ENCODE results near the gene PRAMEF11.
"Not testable (repeated sequence)": the region's sequence is repeated elsewhere in the genome, so short reads cannot be mapped to it uniquely, and the experiment has no call there.

The PRAMEF11 gene

DNA sequence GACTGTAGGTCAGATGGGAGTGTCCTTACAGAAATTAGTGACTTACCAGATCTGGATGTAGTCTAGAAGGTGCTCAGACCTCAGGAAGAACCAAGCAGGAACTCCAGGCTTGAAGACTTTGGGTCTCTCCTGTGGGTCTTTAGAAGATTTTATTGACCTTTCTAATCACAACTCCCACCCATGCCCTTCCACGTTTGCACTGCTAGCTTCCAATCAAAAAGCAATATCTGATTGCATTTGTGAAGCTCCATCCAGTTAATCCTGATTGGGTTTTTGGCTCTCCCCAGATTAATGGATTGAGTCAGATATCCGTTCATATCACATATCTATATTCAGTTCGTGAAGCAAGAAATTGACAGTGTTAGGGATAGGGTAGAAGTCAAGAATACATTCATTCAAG is at the start of gene PRAMEF11:
PRAMEF11 (minus strand) TSS at position 101 of the 400 bp plus-strand sequence. CDS start 2,621 bp downstream, outside the sequence.
- DNase-seq = not testable (repeated sequence)

- not testable (repeated sequence) for DNase-seq
Measured at GRCh38 chr1:12878453-12878852, 47.2 kb upstream of the PRAMEF11 start.

DNA sequence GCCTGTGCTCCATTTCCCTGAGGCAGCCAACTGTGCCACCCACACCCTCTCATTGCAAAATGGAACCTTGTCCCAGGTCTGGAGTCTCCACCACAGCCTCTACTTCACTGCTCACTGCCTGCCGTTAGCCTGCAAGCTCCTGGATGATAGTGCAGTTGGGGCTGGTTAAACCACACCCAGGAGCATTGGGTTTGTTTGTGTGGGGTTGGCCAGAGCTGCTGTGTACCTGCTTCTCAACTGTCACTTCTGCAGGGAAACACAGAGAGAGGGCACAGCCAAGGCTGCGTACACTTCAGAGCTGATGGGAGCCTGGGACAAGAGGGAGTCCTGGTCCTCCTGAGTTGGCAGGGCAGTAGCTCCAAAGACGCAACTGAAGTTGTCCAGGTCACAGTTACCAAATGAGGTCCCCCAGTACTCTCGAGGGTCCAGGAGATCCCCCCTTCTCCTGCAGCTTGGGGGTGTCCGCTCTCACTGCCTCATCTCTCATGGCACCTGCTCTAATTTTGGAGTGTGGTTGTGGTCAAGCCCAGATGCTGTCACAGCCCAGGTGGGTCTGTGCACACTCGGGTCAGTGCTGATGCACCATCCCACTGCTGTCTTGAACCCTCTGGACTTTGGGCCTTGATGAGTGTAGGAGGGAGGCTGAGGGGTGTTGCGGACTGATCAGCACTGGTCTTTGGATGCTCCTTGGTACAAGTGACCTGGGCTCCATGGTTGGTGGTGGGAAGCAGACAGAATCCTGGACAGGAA is 32.1 kb upstream of the PRAMEF11 start:
- DNase-seq = not testable (repeated sequence)

DNA sequence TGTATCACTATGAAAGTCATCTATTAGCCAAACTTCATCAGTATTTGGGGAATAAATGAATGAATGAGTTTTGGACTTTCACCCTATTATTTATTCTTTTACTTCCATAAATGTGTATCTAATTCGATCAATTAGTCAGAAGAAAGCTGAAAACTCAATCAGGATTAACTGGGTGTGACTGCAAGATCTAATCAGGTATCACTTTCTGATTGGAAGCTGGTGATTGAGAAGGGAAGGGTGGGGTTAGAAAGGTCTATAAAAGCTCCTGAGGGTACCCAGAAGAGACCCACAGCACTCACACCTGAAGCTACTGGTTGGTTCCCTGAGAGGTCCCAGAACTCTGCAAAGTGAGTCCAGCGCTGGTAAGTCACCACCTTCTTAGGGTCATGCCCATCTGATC is 25.6 kb upstream of the PRAMEF11 start, which contains the start of gene PRAMEF2:
PRAMEF2 (plus strand) TSS at position 301 of the 400 bp plus-strand sequence. CDS start 1,924 bp downstream, outside the sequence.
- DNase-seq = not testable (repeated sequence)

GRCh38 chr1:12851779-12852178 is 20.6 kb upstream of the PRAMEF11 start:
- no peak for DNase-seq

DNA sequence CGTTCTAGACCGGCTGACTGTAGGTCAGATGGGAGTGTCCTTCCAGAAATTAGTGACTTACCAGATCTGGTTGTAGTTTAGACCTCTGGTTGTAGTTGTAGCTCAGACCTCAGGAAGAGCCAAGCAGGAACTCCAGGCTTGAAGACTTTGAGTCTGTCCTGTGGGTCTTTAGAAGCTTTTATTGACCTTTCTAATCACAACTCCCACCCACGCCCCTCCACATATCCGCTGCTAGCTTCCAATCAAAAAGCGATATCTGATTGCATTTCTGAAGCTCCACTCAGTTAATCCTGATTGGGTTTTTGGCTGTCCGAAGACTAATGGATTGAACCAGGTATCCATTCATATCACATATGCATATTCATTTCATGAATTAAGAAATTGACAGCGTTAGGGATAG is 17.4 kb upstream of the PRAMEF11 start, which contains the start of gene HNRNPCL1:
HNRNPCL1 (minus strand) TSS at position 101 of the 400 bp plus-strand sequence. CDS start 431 bp downstream, outside the sequence.
- not testable (repeated sequence) for DNase-seq

DNA sequence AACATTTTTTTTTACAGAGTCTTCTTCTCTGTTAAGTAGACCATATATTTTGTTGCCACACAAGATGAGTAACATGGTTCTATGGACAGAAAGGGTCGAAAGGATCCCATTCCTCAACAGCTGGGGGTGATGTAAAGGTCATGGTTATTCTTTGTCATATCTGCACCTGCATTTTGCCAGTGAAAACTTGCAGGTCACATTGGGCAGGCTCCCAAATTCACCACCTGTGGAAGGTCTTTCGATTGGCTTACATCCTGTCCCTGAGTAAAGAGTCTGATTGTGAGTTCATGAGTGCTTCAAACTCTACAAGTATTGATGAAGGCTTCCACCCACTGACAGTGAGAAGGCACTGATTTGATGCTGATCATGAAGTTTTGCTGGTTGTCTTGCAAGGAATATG is 2.0 kb upstream of the PRAMEF11 start:
- DNase-seq = not testable (repeated sequence)

- DNase-seq = not testable (repeated sequence)
Measured at GRCh38 chr1:12819061-12819460, 12.1 kb downstream of the PRAMEF11 start.

- DNase-seq = no peak
Measured at GRCh38 chr1:12811409-12811784, 19.8 kb downstream of the PRAMEF11 start.

DNA sequence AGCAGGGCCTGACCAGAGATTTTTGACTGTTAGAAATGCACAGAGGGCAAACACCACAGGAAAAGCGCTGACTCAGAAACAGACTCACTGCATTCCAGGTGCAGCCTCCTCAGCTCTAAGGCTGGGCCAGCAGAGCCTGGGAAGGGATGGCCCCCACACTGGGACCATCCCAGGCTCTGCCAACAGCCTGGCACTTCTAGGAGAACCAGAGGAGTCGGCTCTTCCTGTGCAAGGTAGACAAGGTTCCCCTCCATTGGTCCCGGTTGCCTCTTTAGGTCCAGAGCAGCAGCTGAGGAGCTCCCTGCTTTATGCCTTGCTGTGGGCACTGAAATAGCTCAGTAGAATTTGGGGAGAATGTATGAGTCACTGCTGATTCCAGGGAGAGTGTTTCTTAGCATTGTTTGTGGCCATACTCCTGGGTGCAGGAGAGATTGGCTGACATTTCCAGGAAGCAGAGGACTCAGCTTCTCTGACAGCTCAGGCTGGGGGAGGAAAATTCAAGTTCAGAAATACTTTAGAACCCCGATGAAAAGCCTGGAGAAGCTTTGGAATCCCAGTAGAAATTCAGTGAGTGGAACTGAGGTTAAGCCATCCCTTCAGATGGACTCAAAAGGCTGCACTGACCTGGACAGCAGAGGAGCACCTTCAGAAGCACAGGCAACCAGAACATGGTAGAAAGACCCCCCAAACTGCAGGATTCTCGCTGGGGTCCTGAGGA is 20.4 kb downstream of the PRAMEF11 start:
- DNase-seq = no peak

- no peak for DNase-seq
Measured at GRCh38 chr1:12809933-12810332, 21.3 kb downstream of the PRAMEF11 start.

DNA sequence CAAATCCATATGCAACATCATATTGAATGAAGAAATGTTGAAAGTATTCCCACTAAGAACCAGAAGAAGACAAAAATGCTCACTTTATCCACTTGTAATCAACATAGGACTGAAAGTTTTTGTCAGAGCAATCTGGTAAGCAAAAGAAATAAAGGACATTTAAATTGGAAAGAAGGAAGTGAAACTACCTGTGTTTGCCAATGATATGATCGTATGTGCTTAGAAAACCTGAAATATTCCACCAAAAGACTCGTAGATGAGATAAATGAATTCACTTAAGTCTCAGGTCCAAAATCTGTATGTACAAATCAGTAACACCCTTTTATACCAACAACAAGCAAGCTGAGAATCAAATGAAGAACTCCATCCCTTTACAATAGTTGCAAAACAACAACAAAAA is 31.5 kb downstream of the PRAMEF11 start:
- no peak for DNase-seq

DNA sequence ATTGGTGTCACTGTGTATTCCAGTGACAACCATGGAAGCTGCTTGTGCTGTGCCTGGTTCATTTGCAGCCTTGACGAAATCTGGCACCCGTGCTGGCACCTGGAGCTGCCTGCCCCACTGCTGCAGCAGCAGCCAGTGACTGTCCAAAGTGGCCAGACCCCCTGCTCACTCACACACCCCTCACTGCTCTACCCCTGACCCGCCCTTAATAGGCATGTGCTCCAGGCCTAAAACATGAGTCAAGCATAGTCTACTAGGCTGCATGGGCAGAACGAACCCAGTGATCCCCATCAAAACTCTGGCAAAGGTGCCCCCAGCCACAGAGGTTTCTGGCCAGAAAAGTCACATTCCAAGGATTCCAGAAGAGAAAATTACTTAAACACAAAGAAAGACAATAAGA is 32.3 kb downstream of the PRAMEF11 start:
- DNase-seq = no peak

- not testable (repeated sequence) for DNase-seq
Measured at GRCh38 chr1:12791097-12791496, 40.1 kb downstream of the PRAMEF11 start, which contains the start of gene PRAMEF1. Gene PRAMEF1 (plus strand): TSS chr1:12791397. CDS start chr1:12793228, 1,831 bp downstream.

DNA sequence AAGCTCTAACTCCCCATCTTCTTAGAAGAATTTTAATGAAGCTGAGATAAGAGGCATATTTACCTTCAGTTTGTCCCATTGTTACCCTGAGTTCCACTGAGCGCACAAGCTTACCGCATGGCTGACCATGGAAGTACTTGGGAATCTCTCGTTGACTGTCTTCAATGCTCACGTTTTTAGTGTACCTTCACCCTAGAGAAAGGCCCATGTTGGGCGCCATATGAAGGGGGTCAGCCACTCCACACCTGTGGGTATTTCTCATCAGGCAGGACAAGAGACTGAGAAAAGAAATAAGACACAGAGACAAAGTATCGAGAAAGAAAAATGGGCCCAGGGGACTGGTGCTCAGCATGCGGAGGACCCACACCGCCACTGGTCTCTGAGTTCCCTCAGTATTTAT is 46.5 kb downstream of the PRAMEF11 start:
- not testable (repeated sequence) for DNase-seq

GRCh38 chr1:12783783-12784182 is 47.4 kb downstream of the PRAMEF11 start:
- DNase-seq = not testable (repeated sequence)

- not testable (repeated sequence) for DNase-seq
Measured at GRCh38 chr1:12781488-12781887, 49.7 kb downstream of the PRAMEF11 start.

DNA sequence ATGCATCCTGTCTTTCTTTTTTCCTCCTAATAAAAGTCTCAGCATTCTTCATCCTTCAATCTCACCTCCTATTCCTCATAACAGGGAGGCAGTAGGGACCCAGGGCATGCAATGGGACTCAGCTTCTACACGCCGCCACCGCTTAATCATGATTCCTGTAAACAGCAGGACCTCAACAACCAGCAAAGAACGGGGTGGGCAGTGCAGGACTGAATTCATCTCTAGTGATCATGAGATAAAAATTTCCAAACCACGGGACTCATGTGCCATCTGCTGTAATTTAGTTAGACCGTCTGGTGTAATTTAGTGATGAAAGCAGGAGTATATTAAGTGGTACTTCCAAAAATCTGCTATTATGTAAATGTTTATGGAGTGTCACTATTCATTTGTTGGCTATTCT is 52.3 kb downstream of the PRAMEF11 start:
- DNase-seq = no peak

DNA sequence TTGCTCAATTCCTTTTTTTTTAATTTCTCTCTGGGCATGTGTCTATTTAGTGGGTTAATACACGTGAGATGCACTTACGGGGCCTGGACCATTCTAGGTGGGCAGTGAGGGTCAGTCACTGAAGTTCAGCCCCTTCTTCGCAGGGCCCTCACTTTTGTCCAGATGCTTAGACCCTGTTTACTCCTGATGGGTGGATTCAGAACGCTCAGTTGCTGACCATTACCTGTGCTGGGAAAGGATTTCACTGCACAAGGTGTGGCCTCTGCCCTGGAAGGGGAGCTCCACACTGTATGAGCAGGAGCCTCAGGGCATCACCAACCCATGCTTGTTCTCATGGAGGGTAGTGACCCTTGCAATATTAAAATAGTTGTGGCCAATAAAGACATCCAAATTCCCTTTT is 53.1 kb downstream of the PRAMEF11 start:
- DNase-seq = no peak

DNA sequence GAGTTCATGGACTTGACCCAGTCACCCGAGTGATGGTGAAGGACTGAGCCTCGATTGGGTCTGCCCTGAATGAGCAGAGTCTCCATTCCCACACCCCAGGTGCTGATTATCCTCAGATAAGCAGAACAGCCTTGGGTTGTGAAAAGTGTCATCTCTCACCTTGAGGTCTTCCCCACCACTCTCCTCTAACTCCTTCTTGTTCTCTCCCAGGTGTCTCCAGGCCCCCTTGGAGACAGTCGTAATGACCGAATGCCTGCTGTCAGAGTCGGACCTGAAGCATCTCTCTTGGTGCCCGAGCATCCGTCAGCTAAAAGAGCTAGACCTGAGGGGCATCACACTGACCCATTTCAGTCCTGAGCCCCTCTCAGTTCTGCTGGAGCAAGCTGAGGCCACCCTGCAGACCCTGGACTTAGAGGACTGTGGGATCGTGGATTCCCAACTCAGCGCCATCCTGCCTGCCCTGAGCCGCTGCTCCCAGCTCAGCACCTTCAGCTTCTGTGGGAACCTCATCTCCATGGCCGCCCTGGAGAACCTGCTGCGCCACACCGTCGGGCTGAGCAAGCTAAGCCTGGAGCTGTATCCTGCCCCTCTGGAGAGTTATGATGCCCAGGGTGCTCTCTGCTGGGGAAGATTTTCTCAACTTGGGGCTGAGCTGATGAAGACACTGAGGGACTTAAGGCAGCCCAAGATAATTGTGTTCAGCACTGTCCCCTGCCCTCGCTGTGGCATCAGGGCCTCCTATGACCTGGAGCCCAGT is 54.2 kb downstream of the PRAMEF11 start:
- no peak for DNase-seq

DNA sequence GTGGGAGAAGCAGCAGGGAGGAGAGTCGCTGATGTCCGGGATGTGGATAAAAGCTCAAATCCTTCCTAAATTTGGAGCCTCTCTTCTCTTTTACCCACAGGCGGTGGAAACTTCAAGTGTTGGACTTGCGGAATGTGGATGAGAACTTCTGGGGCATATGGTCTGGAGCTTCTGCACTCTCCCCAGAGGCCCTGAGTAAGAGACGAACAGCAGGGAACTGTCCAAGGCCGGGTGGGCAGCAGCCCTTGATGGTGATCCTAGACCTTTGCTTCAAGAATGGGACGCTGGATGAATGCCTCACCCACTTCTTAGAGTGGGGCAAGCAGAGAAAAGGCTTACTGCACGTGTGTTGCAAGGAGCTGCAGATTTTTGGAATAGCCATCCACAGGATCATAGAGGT is 55.8 kb downstream of the PRAMEF11 start:
- DNase-seq = no peak

DNA sequence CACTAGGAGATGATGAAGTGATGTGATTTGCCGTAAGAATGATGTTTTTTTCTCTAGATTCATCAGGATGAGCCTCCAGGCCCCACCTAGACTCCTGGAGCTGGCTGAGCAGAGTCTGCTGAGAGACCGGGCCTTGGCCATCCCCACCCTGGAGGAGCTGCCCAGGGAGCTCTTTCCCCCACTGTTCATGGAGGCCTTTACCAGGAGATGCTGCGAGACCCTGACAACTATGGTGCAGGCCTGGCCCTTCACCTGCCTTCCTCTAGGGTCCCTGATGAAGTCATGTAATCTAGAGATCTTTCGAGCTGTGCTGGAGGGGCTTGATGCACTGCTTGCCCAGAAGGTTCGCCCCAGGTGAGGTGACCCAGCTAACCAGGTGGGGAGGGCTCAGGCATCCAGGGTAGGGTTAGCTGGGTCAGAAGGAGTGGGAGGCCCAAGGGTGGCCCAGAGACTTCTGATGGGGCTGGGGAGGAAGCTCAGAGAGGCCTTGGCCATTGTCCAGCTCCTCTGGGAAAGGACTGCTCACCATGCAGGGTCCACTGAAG is 56.3 kb downstream of the PRAMEF11 start:
- no peak for DNase-seq
